HUES6 (cell line): ENCODE measurements around the gene CELSR1.

Source experiments
- H3K27ac ChIP-seq: 2 replicates; pipeline ENCODE4 v1.7.0; 2013; ENCODE audit warnings: low read depth, mild to moderate bottlenecking, low read length, inconsistent platforms
- H3K27me3 ChIP-seq: 2 replicates; pipeline ENCODE4 v1.6.1; 2013; ENCODE audit warnings: low read length; ENCODE audit not compliant: control insufficient read depth, insufficient read depth
- H3K36me3 ChIP-seq: 2 replicates; pipeline ENCODE4 v1.6.1; 2013; ENCODE audit warnings: low read length; ENCODE audit not compliant: control insufficient read depth, insufficient read depth
- H3K4me1 ChIP-seq: 2 replicates; pipeline ENCODE4 v1.6.1; 2013; ENCODE audit warnings: low read length; ENCODE audit not compliant: control insufficient read depth, insufficient read depth
- H3K4me3 ChIP-seq: 2 replicates; pipeline ENCODE4 v1.5.1; 2013; ENCODE audit warnings: low read depth, low read length
- H3K9ac ChIP-seq: one replicate; pipeline ENCODE4 v1.6.1; 2013; ENCODE audit warnings: mild to moderate bottlenecking, low read length
- H3K9me3 ChIP-seq: 2 replicates; pipeline ENCODE4 v1.6.1; 2013; ENCODE audit warnings: low read depth, low read length; ENCODE audit not compliant: control insufficient read depth, insufficient read depth

The CELSR1 gene

DNA sequence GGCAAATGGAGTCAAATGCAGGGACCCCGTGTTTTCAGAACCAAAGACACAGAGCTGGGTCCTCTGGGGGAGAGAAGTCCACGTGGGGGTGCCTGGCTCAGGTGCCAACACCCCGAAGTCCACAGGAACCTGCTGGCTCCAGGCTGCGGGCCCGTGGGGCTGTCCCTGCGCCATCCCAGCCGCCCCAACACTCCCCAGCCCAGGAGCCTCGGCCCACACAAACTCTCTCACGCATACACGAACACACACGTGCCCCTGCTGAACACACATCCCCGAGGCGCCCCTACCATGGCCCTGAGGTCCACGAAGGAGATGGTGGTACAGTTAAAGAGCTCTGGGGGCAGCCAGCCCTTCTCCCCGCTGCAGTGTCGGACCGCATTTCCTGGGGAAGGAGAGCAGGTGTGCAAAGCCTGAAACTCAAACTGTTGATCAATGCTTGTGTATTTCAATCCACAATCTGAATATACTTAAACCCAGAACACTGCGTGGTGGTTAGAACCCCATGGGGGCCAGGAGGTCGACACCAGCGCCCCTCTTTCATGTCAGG, 147.2 kb downstream of the CELSR1 start:
- no peak overlapping the region for H3K4me3 ChIP-seq

DNA sequence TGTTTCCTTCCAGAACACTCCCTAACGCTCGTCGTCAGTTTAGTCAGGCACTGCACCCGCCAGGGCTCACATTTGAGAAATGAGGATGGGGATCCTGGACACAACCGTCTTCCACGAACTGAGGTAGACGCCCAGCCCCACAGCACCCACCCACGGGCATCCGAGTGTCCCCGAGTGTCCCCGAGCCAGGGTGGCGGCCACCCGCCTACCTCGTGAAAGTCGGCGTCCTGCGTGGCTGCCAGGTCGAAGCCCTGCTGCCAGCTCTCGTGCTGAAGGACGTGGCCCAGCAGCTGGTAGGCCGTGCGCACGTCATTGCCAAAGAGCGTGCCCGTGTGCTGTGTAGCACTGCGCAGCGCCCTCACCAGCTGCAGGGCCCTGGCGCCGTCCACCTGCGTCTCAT, 148.3 kb downstream of the CELSR1 start:
- no peaks in the 10 kb centered on the region for H3K9me3 ChIP-seq
- peaks cover 4% of the 10 kb centered on the region; the same call in 1 of the 2 replicates for H3K4me1 ChIP-seq
- no peak overlapping the region for H3K4me3 ChIP-seq
- no peak overlapping the region for H3K27ac ChIP-seq
- no peaks in the 10 kb centered on the region for H3K27me3 ChIP-seq
- peaks cover 3% of the 10 kb centered on the region for H3K36me3 ChIP-seq
- H3K9ac ChIP-seq = no peak overlapping the region

More for the DNA sequence above, 147.2 kb downstream of the CELSR1 start:
- peaks cover 4% of the 10 kb centered on the region; the same call in 1 of the 2 replicates for H3K4me1 ChIP-seq
- no peak overlapping the region for H3K9ac ChIP-seq
- H3K27ac ChIP-seq = no peak overlapping the region
- no peaks in the 10 kb centered on the region for H3K9me3 ChIP-seq
- H3K36me3 ChIP-seq = peaks cover 3% of the 10 kb centered on the region; the same call in 1 of the 2 replicates
- no peaks in the 10 kb centered on the region for H3K27me3 ChIP-seq

DNA sequence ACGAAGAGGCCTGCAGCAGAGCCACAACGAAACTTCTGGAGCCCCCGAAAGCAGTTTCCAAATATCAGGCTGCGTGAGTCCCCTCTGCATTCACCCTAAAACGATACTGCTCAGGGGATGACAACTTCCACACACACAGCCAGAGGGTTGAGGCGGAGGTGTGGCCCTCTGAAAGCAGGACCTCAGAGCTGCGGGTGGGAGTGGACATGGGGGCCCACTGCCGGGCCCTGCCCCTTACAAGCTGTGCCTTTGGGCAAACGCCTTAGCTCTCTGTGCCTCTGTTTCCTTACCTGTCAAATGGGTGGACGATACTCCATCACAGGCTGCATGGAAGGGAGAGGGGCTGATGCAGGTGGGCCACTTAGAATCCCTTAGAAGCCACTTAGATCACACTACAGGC, 148.8 kb downstream of the CELSR1 start:
- no peak overlapping the region for H3K27ac ChIP-seq
- H3K36me3 ChIP-seq = peaks cover 3% of the 10 kb centered on the region
- H3K4me1 ChIP-seq = peaks cover 4% of the 10 kb centered on the region; the same call in 1 of the 2 replicates
- H3K4me3 ChIP-seq = no peak overlapping the region
- no peak overlapping the region for H3K9ac ChIP-seq
- no peaks in the 10 kb centered on the region for H3K27me3 ChIP-seq
- H3K9me3 ChIP-seq = no peaks in the 10 kb centered on the region

DNA sequence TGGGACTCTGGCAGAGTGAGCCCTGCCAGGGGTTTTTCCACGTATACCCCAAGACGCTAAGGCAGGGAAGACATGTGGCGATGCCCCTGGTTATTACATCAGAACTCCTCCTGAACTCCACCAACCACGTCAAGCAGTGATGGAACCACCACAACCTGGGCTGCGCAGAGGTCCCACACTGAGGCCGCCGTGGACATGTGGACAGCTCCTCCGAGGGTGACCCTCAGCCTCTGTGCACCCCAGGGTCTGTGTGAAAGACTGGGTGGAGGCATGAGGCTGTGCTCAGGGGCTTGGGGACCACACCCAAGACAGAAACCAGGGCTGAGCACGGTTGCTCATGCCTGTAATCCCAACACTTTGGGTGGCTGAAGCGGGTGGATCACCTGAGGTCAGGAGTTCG, 149.7 kb downstream of the CELSR1 start:
- Histone ChIP-seq H3K36me3 (peaks cover 6% of the 10 kb centered on the region), H3K9ac (no peak overlapping the region), H3K4me3 (no peak overlapping the region), H3K27ac (no peak overlapping the region), H3K27me3 (no peaks in the 10 kb centered on the region), H3K4me1 (peaks cover 4% of the 10 kb centered on the region; the same call in 1 of the 2 replicates), H3K9me3 (no peaks in the 10 kb centered on the region)

DNA sequence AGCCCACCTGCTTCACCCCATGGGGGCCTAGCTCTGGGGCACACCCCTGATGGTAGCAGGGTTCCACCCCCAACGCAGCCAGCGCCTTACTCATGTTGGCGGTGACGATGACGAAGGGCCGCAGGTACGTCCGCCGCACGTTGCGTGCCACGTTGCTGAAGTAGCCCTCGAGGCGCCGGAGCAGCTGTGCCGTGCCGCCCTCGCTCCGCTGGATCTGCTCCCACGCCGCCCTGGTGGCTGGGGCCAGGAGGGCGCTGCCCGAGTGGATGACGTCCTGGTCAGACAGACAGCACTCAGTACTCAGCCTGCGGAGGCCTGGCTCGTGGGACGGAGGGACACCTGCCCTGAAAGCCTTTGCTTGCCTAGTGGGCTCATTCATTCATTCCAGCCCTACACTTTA, 151.1 kb downstream of the CELSR1 start:
- H3K36me3 ChIP-seq = peaks cover 9% of the 10 kb centered on the region
- H3K27me3 ChIP-seq = no peaks in the 10 kb centered on the region

DNA sequence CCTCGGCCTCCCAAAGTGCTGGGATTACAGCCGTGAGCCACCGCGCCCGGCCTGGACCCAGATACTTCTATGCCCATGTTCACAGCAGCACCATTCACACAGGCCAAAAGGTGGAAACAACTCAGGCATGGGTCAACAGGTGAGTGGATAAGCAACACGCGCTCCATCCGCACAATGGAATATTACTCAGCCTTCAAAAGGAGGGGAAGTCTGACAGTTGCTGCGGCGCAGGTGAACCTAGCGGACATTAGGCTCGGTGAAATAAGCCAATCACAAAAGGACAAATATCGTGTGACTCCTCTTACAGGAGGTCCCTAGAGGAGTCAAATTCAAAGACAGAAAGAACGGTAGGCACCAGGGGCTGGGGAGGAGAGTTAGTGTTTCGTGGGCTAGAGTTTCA, 154.9 kb downstream of the CELSR1 start:
- H3K27ac ChIP-seq = no peak overlapping the region
- H3K9ac ChIP-seq = no peak overlapping the region
- peaks cover 29% of the 10 kb centered on the region for H3K4me1 ChIP-seq
- no peak overlapping the region for H3K4me3 ChIP-seq
- no peaks in the 10 kb centered on the region for H3K27me3 ChIP-seq
- H3K36me3 ChIP-seq = peaks cover 9% of the 10 kb centered on the region; the same call in 1 of the 2 replicates
- 0 out of 2 replicates have a peak, but pooled peaks cover 2% of the 10 kb centered on the region for H3K9me3 ChIP-seq

More for the DNA sequence above, 151.1 kb downstream of the CELSR1 start:
- Histone ChIP-seq H3K4me3 (no peak overlapping the region), H3K9me3 (0 out of 2 replicates have a peak, but pooled peaks cover 2% of the 10 kb centered on the region), H3K27ac (no peak overlapping the region), H3K9ac (no peak overlapping the region), H3K4me1 (peaks cover 6% of the 10 kb centered on the region; the same call in 1 of the 2 replicates)

DNA sequence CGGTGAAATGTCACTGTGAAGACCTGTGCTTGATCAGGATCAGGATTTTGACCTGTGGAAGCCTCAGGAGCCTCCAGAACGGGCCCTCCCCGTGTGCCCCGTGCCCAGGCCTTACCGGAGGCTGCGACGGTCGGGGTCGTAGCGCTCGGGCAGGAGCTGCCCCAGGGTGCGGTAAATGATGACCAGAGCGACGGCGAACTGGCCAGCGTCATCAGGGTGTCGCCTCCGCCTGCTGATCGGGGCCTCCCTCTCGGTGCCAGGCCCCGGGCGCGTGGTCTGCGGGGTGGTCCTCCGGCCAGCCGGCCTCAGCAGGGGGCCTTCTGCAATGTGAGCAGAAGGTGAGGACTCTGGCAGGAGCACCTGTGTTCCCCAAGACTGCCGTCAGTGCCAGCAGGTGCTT, 155.7 kb downstream of the CELSR1 start:
- no peaks in the 10 kb centered on the region for H3K27me3 ChIP-seq
- no peak overlapping the region for H3K27ac ChIP-seq
- peaks cover 9% of the 10 kb centered on the region; the same call in 1 of the 2 replicates for H3K36me3 ChIP-seq
- H3K9me3 ChIP-seq = 0 out of 2 replicates have a peak, but pooled peaks cover 2% of the 10 kb centered on the region
- peaks cover 36% of the 10 kb centered on the region for H3K4me1 ChIP-seq
- H3K9ac ChIP-seq = no peak overlapping the region
- no peak overlapping the region for H3K4me3 ChIP-seq

DNA sequence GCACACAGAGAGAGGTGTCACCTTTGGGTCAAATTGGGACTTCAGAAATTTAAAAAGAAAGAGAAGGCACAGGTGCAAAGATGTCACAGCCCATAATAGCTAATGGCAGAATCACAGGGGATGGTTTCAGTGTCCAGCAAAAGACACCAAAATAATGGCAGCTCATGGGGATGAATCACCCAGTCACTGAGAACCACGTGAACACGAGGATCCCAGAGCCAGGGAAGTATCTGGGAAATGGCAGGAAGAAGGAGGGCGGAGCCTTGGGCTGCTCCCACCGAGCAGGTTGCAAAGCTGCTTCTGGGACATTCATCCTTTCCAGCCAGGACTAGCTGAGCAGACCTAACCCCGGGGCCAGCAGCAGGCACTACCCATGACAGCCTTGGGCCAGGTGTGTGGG, 156.3 kb downstream of the CELSR1 start:
- H3K4me1 ChIP-seq = peaks cover 36% of the 10 kb centered on the region
- H3K4me3 ChIP-seq = no peak overlapping the region
- H3K9me3 ChIP-seq = peaks cover 3% of the 10 kb centered on the region; the same call in 1 of the 2 replicates
- no peak overlapping the region for H3K9ac ChIP-seq
- no peaks in the 10 kb centered on the region for H3K27me3 ChIP-seq
- H3K36me3 ChIP-seq = peaks cover 6% of the 10 kb centered on the region; the same call in 1 of the 2 replicates
- no peak overlapping the region for H3K27ac ChIP-seq

DNA sequence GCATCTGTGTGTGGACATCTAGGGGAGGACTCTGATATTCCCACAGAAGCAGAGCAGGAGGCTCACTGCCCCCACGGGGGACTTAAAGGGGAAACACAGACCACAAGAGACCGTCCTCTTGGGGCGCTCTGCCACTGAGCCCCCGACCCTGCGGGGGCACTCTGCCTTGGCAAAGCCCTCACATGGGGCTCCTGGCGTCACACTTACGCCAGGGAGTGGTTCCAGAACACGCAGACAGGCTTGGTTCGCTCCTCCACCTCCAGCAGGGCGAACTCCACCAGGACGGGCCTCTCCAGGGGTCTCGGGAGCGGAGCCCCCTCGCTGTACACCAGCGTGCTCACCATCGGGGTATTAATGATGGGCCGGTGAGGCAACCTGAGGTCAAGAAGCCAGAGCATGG, 156.8 kb downstream of the CELSR1 start:
- Histone ChIP-seq H3K27ac (no peak overlapping the region), H3K27me3 (no peaks in the 10 kb centered on the region), H3K9ac (no peak overlapping the region), H3K9me3 (peaks cover 8% of the 10 kb centered on the region; the same call in 1 of the 2 replicates), H3K4me3 (no peak overlapping the region), H3K36me3 (peaks cover 10% of the 10 kb centered on the region), H3K4me1 (peaks cover 36% of the 10 kb centered on the region)

DNA sequence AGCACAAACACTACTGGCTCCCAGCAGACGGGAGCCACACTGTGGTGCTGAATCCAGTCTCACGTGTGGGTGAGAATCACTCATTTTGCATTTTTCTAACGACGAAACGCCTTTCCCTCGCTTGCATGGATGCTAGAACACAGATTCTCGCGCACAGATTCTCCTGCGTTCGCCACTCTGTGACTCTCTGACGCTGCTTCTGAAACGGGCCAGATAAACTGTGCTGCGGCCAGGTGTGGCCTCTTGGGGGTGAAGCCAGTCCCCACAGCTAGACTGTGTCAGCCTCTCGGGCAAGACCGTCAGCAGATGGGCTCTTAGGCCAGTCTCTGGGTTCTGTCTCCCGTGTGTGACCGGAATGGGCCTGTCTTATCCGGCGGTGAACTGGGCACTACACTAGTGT, 157.4 kb downstream of the CELSR1 start:
- Histone ChIP-seq H3K4me1 (peaks cover 36% of the 10 kb centered on the region), H3K9me3 (peaks cover 8% of the 10 kb centered on the region; the same call in 1 of the 2 replicates), H3K36me3 (peaks cover 10% of the 10 kb centered on the region), H3K4me3 (no peak overlapping the region), H3K27me3 (no peaks in the 10 kb centered on the region), H3K9ac (no peak overlapping the region), H3K27ac (no peak overlapping the region)

DNA sequence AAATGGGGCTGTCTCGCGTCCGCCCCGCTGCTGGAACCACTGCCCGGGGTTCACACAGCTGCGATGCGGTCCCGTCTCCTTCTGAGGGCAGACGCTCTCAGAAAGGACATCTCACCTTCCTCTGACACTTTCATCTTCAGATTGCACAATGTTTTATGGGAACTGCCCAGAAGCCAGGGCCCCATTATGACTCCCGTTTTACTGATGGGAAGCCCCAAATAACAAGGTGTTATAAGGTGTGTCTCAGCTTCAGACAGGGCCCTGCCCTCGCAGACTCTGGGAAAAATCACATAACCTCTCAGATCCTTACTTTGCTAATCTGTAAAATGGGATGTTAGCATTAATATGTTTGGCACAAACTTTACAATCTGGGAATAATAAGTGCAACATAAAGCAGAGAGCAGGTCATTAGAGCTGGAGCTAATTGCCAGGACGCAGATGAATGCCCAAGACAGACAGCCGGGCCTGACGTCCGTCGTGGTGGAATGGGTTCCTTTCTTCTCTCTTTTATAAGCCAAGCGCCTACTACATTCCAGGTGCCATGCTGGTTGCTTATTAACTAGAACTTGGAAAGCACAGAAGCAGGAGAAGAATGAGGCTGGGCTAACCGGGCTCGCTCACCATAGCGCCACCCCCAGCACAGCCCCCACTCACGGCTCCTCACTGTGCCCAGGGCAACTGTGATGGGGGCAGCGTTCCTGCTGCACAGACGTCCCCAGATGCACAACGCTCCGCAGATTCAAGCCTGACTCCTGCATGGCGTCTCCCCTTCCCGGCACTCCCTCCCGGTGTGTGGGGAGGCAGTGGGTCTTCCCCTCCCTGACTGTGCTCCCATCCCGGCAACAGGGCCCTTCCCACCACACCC, 158.1 kb downstream of the CELSR1 start:
- Histone ChIP-seq H3K27me3 (no peaks in the 10 kb centered on the region), H3K4me3 (no peak overlapping the region), H3K36me3 (peaks cover 10% of the 10 kb centered on the region), H3K9ac (no peak overlapping the region), H3K4me1 (peaks cover 36% of the 10 kb centered on the region), H3K27ac (no peak overlapping the region), H3K9me3 (peaks cover 8% of the 10 kb centered on the region; the same call in 1 of the 2 replicates)
